ENCODE data around the gene STK32C.

DNA sequence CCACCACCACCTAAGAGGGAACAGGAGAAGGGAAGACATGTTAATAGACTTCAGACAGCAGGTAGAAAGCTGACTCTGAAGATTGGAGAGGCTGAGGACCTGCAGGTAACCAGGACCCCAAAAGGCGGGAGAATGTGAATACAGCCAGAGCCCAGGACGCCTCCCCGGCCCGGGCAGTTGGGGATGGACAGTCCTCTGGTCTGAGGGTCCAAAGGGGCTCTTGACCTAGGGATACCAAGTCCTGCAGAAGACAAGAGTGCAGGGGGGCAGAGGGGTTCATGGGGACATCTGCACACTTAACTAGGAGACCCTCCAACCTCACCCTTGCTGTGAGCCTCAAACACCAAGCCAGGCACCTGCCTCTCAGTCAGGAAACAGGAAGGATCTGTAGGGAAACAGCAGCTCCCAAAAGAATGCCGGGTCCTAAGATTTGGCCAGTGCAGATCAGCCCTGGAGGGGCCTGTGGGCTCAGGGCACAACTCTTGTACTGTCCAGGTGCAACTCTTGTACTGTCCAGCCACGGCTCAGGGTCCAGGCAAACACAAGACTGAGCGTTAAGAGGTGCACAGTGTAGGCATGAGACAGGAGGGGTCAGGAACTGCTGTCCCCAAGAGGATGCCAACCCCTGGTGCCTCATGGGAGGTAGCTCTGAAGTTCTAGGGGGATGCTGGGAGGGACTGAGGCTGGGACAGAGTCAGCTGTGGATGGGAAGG, 2.3 kb upstream of the STK32C start:
- TF ChIP-seq MAZ (IDR thresholded peaks at IDR 0.05; ENCODE audit: borderline replicate concordance, low read depth, low read length): no peak
- TF ChIP-seq, protein P1, sequence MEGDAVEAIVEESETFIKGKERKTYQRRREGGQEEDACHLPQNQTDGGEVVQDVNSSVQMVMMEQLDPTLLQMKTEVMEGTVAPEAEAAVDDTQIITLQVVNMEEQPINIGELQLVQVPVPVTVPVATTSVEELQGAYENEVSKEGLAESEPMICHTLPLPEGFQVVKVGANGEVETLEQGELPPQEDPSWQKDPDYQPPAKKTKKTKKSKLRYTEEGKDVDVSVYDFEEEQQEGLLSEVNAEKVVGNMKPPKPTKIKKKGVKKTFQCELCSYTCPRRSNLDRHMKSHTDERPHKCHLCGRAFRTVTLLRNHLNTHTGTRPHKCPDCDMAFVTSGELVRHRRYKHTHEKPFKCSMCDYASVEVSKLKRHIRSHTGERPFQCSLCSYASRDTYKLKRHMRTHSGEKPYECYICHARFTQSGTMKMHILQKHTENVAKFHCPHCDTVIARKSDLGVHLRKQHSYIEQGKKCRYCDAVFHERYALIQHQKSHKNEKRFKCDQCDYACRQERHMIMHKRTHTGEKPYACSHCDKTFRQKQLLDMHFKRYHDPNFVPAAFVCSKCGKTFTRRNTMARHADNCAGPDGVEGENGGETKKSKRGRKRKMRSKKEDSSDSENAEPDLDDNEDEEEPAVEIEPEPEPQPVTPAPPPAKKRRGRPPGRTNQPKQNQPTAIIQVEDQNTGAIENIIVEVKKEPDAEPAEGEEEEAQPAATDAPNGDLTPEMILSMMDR (conservative IDR thresholded peaks at IDR 0.05; ENCODE audit: low read depth, low read length): no peak
- no peak for TF ChIP-seq POLR2A (IDR thresholded peaks at IDR 0.05; ENCODE audit: low read depth, low read length)
- TF ChIP-seq RFX5 (IDR thresholded peaks at IDR 0.05; ENCODE audit: low read depth, low read length): no peak
- TF ChIP-seq, protein P2, sequence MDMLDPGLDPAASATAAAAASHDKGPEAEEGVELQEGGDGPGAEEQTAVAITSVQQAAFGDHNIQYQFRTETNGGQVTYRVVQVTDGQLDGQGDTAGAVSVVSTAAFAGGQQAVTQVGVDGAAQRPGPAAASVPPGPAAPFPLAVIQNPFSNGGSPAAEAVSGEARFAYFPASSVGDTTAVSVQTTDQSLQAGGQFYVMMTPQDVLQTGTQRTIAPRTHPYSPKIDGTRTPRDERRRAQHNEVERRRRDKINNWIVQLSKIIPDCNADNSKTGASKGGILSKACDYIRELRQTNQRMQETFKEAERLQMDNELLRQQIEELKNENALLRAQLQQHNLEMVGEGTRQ (IDR thresholded peaks at IDR 0.05; ENCODE audit: low read depth, low read length): no peak
- no peak for TF ChIP-seq MXI1 (IDR thresholded peaks at IDR 0.05; ENCODE audit: borderline replicate concordance, low read depth, low read length)
- no peak for TF ChIP-seq SMC3 (IDR thresholded peaks at IDR 0.05; ENCODE audit: low read depth, low read length)
- TF ChIP-seq ELK1 (IDR thresholded peaks at IDR 0.05; ENCODE audit: borderline replicate concordance, low read depth, low read length): no peak
- TF ChIP-seq CEBPB (IDR thresholded peaks at IDR 0.05; ENCODE audit: low read depth, low read length): no peak
- TF ChIP-seq RCOR1 (IDR thresholded peaks at IDR 0.05; ENCODE audit: insufficient replicate concordance, low read length): no peak
- TF ChIP-seq CHD1 (IDR thresholded peaks at IDR 0.05; ENCODE audit: low read depth, low read length): no peak
- no peak for TF ChIP-seq NFE2L2 (IDR thresholded peaks at IDR 0.05; ENCODE audit: low read depth, low read length)
- no peak for TF ChIP-seq BHLHE40 (IDR thresholded peaks at IDR 0.05; ENCODE audit: low read depth, low read length)
